GM19397 (cell line): ENCODE data around the gene DISC1.
"Not testable (repeated sequence)": the region's sequence is repeated elsewhere in the genome, so short reads cannot be mapped to it uniquely, and the experiment has no call there.

Experiments
- ATAC-seq: cut with Tn5 transposase; IDR thresholded peaks from one replicate; pipeline ENCODE4 v1.9.1; 2021; ENCODE audit warnings: mild to moderate bottlenecking, moderate library complexity; ENCODE audit not compliant: unreplicated experiment

Gene DISC1

GRCh38 chr1:231763456-231763855 is 136.9 kb downstream of the DISC1 start:
- no peak for ATAC-seq

GRCh38 chr1:231765825-231766224 is 139.2 kb downstream of the DISC1 start:
- ATAC-seq, result not testable (repeated sequence)

GRCh38 chr1:231767471-231767870 is 140.9 kb downstream of the DISC1 start:
- no peak for ATAC-seq

- no peak for ATAC-seq
Measured at GRCh38 chr1:231768416-231768815, 141.8 kb downstream of the DISC1 start.

- no peak for ATAC-seq
Measured at GRCh38 chr1:231770506-231771175, 144.1 kb downstream of the DISC1 start.

- no peak for ATAC-seq
Measured at GRCh38 chr1:231774719-231775335, 148.2 kb downstream of the DISC1 start.

GRCh38 chr1:231776010-231776756 is 149.6 kb downstream of the DISC1 start:
- no peak for ATAC-seq

GRCh38 chr1:231776757-231777062 is 150.1 kb downstream of the DISC1 start:
- ATAC-seq, result no peak

GRCh38 chr1:231778009-231778719 is 151.6 kb downstream of the DISC1 start:
- ATAC-seq, result no peak

- no peak for ATAC-seq
Measured at GRCh38 chr1:231779081-231779480, 152.5 kb downstream of the DISC1 start.

- no peak for ATAC-seq
Measured at GRCh38 chr1:231781892-231782291, 155.3 kb downstream of the DISC1 start.

- not testable (repeated sequence) for ATAC-seq
Measured at GRCh38 chr1:231785073-231785472, 158.5 kb downstream of the DISC1 start.

- no peak for ATAC-seq
Measured at GRCh38 chr1:231786126-231786525, 159.5 kb downstream of the DISC1 start.

- no peak for ATAC-seq
Measured at GRCh38 chr1:231792634-231793033, 166.0 kb downstream of the DISC1 start.

- ATAC-seq, result no peak
Measured at GRCh38 chr1:231793893-231794292, 167.3 kb downstream of the DISC1 start.

- no peak for ATAC-seq
Measured at GRCh38 chr1:231796141-231796540, 169.6 kb downstream of the DISC1 start.

- no peak for ATAC-seq
Measured at GRCh38 chr1:231799363-231799986, 172.9 kb downstream of the DISC1 start.

GRCh38 chr1:231800108-231800507 is 173.5 kb downstream of the DISC1 start:
- no peak for ATAC-seq

GRCh38 chr1:231801042-231801585 is 174.5 kb downstream of the DISC1 start:
- ATAC-seq, result no peak

GRCh38 chr1:231803353-231803752 is 176.8 kb downstream of the DISC1 start:
- no peak for ATAC-seq
